ENCODE results near the gene INO80E.

INO80E gene

DNA sequence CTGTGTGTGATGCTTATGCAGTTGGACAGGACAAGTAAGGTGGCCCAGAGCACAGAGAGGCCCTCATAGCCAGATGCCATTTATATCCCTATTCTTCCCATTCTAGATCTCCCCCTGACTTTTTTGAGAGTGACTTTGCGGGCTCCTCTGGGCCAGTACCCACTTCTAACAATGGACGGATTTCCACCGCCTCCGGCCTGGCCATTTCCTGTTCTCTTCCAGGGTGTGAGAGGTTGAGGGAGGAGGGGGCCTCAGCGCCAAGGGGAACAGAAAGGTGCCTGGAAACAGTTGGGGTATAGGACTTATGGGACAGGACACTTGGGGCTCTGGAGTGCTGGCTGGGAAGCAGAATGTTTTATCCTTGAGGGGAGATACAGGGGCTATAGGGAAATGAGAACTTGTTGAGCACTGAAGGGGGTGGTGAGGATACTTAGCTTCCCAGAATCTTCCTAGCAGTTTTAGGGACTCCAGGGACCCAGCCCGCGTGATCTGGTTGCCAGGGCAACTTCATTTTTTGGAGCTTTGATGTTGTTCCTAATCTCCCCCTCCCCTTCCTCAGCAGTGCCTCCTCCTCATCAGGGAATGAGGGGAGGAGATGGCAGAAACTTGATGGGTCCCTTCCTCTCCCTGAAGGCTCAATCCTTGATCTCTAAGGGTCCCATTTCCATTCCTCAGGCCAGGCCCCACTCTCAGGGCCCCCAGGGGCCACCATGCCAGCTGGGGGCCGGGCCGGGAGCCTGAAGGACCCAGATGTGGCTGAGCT is 18.8 kb upstream of the INO80E start:
- DNase-seq (ENCODE audit: low read depth) = no peak
- TF ChIP-seq CTCF (IDR thresholded peaks at IDR 0.05; ENCODE audit: low read length, missing control alignments) = no peak
- H3K4me3 ChIP-seq (replicated peaks; ENCODE audit: low read depth, low read length) = peak overlapping the region; percentile 93

DNA sequence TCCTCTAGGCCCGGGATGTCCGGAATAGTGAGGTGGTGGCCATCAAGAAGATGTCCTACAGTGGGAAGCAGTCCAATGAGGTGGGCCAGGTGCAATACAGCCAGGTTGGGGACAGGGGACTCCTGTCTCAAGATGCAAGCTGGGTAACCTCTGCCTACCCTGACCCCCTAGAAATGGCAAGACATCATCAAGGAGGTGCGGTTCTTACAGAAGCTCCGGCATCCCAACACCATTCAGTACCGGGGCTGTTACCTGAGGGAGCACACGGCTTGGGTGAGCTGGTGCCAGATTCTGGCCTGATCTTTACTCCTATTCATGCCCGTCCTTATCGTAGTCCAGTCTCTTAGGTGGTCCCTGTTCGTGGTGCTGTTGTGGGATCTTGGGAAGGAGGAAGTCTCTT is 18.0 kb upstream of the INO80E start:
- DNase-seq (ENCODE audit: low read depth) = no peak
- H3K4me3 ChIP-seq (replicated peaks; ENCODE audit: low read depth, low read length) = no peak overlapping the region
- TF ChIP-seq CTCF (IDR thresholded peaks at IDR 0.05; ENCODE audit: low read length, missing control alignments) = no peak

GRCh38 chr16:29978564-29979270 is 17.3 kb upstream of the INO80E start:
- no peak overlapping the region for H3K4me3 ChIP-seq (replicated peaks; ENCODE audit: low read depth, low read length)
- TF ChIP-seq CTCF (IDR thresholded peaks at IDR 0.05; ENCODE audit: low read length, missing control alignments) = no peak
- DNase-seq (ENCODE audit: low read depth) = no peak

- no peak for TF ChIP-seq CTCF (IDR thresholded peaks at IDR 0.05; ENCODE audit: low read length, missing control alignments)
- no peak overlapping the region for H3K4me3 ChIP-seq (replicated peaks; ENCODE audit: low read depth, low read length)
- DNase-seq (ENCODE audit: low read depth) = no peak
These were observed 13.3 kb upstream of the INO80E start for GRCh38 chr16:29982560-29983419.

- DNase-seq (ENCODE audit: low read depth) = no peak
- no peak for TF ChIP-seq CTCF (IDR thresholded peaks at IDR 0.05; ENCODE audit: low read length, missing control alignments)
- no peak overlapping the region for H3K4me3 ChIP-seq (replicated peaks; ENCODE audit: low read depth, low read length)
These were observed 12.5 kb upstream of the INO80E start for GRCh38 chr16:29983420-29984136.

GRCh38 chr16:29984137-29984763 is 11.8 kb upstream of the INO80E start:
- no peak for TF ChIP-seq CTCF (IDR thresholded peaks at IDR 0.05; ENCODE audit: low read length, missing control alignments)
- H3K4me3 ChIP-seq (replicated peaks; ENCODE audit: low read depth, low read length) = no peak overlapping the region
- DNase-seq (ENCODE audit: low read depth) = no peak
